Mucosa of stomach (tissue), 1 donor: ENCODE measurements around the gene SPRING1.

Source experiments
- H3K27me3 ChIP-seq: one replicate; pipeline ENCODE4 v1.7.0; 2013; ENCODE audit warnings: mild to moderate bottlenecking, low read length; ENCODE audit not compliant: control insufficient read depth, insufficient read depth
- H3K36me3 ChIP-seq: one replicate; pipeline ENCODE4 v1.7.0; 2013; ENCODE audit warnings: low read length; ENCODE audit not compliant: control insufficient read depth, insufficient read depth
- H3K4me1 ChIP-seq: one replicate; pipeline ENCODE4 v1.7.0; 2013; ENCODE audit warnings: mild to moderate bottlenecking, low read length; ENCODE audit not compliant: control insufficient read depth, insufficient read depth
- H3K4me3 ChIP-seq: one replicate; pipeline ENCODE4 v1.7.0; 2013; ENCODE audit warnings: low read length
- H3K9ac ChIP-seq: one replicate; pipeline ENCODE4 v1.7.0; 2013; ENCODE audit warnings: mild to moderate bottlenecking, low read length, moderate library complexity
- H3K9me3 ChIP-seq: one replicate; pipeline ENCODE4 v1.7.0; 2013; ENCODE audit warnings: mild to moderate bottlenecking, low read length, moderate library complexity; ENCODE audit not compliant: control insufficient read depth
- donor health status: Pancreatic carcinoma.

The SPRING1 gene

GRCh38 chr12:116698116-116698515 is 39.8 kb downstream of the SPRING1 start:
- H3K27me3 ChIP-seq = peaks cover 25% of the 10 kb centered on the region
- no peaks in the 10 kb centered on the region for H3K36me3 ChIP-seq
- no peak overlapping the region for H3K4me3 ChIP-seq
- H3K9me3 ChIP-seq = no peaks in the 10 kb centered on the region
- H3K4me1 ChIP-seq = peaks cover 26% of the 10 kb centered on the region
- no peak overlapping the region for H3K9ac ChIP-seq

- no peak overlapping the region for H3K4me3 ChIP-seq
- H3K9ac ChIP-seq = no peak overlapping the region
- no peaks in the 10 kb centered on the region for H3K36me3 ChIP-seq
- peaks cover 26% of the 10 kb centered on the region for H3K27me3 ChIP-seq
- H3K9me3 ChIP-seq = no peaks in the 10 kb centered on the region
- H3K4me1 ChIP-seq = peaks cover 26% of the 10 kb centered on the region
These were observed 40.2 kb downstream of the SPRING1 start for GRCh38 chr12:116697716-116698115.

- Histone ChIP-seq H3K9me3 (no peaks in the 10 kb centered on the region), H3K9ac (no peak overlapping the region)
These were observed 40.6 kb downstream of the SPRING1 start for GRCh38 chr12:116697305-116697704.

GRCh38 chr12:116695464-116695725 is 42.5 kb downstream of the SPRING1 start:
- Histone ChIP-seq H3K9me3 (no peaks in the 10 kb centered on the region), H3K9ac (no peak overlapping the region), H3K4me1 (peaks cover 26% of the 10 kb centered on the region), H3K36me3 (no peaks in the 10 kb centered on the region), H3K4me3 (no peak overlapping the region), H3K27me3 (peaks cover 26% of the 10 kb centered on the region)

More at GRCh38 chr12:116697305-116697704, 40.6 kb downstream of the SPRING1 start:
- Histone ChIP-seq H3K4me3 (no peak overlapping the region), H3K36me3 (no peaks in the 10 kb centered on the region), H3K27me3 (peaks cover 26% of the 10 kb centered on the region), H3K4me1 (peaks cover 26% of the 10 kb centered on the region)

GRCh38 chr12:116694653-116695463 is 43.0 kb downstream of the SPRING1 start:
- peaks cover 31% of the 10 kb centered on the region for H3K27me3 ChIP-seq
- peaks cover 26% of the 10 kb centered on the region for H3K4me1 ChIP-seq
- no peak overlapping the region for H3K9ac ChIP-seq
- no peaks in the 10 kb centered on the region for H3K36me3 ChIP-seq
- no peaks in the 10 kb centered on the region for H3K9me3 ChIP-seq
- H3K4me3 ChIP-seq = no peak overlapping the region

- Histone ChIP-seq H3K36me3 (no peaks in the 10 kb centered on the region), H3K27me3 (peaks cover 33% of the 10 kb centered on the region), H3K9ac (no peak overlapping the region), H3K4me1 (peaks cover 21% of the 10 kb centered on the region), H3K4me3 (no peak overlapping the region), H3K9me3 (no peaks in the 10 kb centered on the region)
These were observed 44.3 kb downstream of the SPRING1 start for GRCh38 chr12:116693286-116694227.

GRCh38 chr12:116692605-116693004 is 45.3 kb downstream of the SPRING1 start:
- Histone ChIP-seq H3K36me3 (no peaks in the 10 kb centered on the region), H3K9ac (no peak overlapping the region), H3K4me3 (no peak overlapping the region), H3K9me3 (no peaks in the 10 kb centered on the region), H3K4me1 (peaks cover 12% of the 10 kb centered on the region), H3K27me3 (peaks cover 33% of the 10 kb centered on the region)

GRCh38 chr12:116691636-116692035 is 46.2 kb downstream of the SPRING1 start:
- Histone ChIP-seq H3K36me3 (no peaks in the 10 kb centered on the region), H3K4me1 (peaks cover 9% of the 10 kb centered on the region), H3K27me3 (peaks cover 29% of the 10 kb centered on the region), H3K9ac (no peak overlapping the region), H3K9me3 (no peaks in the 10 kb centered on the region), H3K4me3 (no peak overlapping the region)

- Histone ChIP-seq H3K36me3 (no peaks in the 10 kb centered on the region), H3K4me3 (no peak overlapping the region), H3K27me3 (peaks cover 29% of the 10 kb centered on the region), H3K4me1 (peaks cover 9% of the 10 kb centered on the region), H3K9ac (no peak overlapping the region), H3K9me3 (no peaks in the 10 kb centered on the region)
These were observed 46.7 kb downstream of the SPRING1 start for GRCh38 chr12:116691205-116691604.

GRCh38 chr12:116689979-116690744 is 47.7 kb downstream of the SPRING1 start:
- Histone ChIP-seq H3K9ac (no peak overlapping the region), H3K4me3 (no peak overlapping the region), H3K27me3 (peaks cover 28% of the 10 kb centered on the region), H3K9me3 (no peaks in the 10 kb centered on the region), H3K4me1 (peaks cover 9% of the 10 kb centered on the region), H3K36me3 (no peaks in the 10 kb centered on the region)

- no peak overlapping the region for H3K4me3 ChIP-seq
- peaks cover 22% of the 10 kb centered on the region for H3K27me3 ChIP-seq
- H3K9ac ChIP-seq = no peak overlapping the region
- H3K36me3 ChIP-seq = no peaks in the 10 kb centered on the region
- H3K4me1 ChIP-seq = peaks cover 9% of the 10 kb centered on the region
- H3K9me3 ChIP-seq = no peaks in the 10 kb centered on the region
These were observed 48.3 kb downstream of the SPRING1 start for GRCh38 chr12:116689521-116689920.
